Brain microvascular endothelial cell (primary cell): ENCODE data around the gene HLA-DQB2.

ENCODE experiments used
- DNase-seq: peaks from one replicate; pipeline ENCODE4 v3.0.0-alpha.2; 2020
- H3K27ac ChIP-seq: fragments of 250-450 bp; sonication (Bioruptor Pico); 2 replicates; pipeline ENCODE4 v1.5.1; 2020; ENCODE audit warnings: mild to moderate bottlenecking, moderate library complexity
- H3K27me3 ChIP-seq: fragments of 250-450 bp; sonication (Bioruptor Pico); replicated peaks from 2 replicates; pipeline ENCODE4 v1.5.1; 2020; ENCODE audit warnings: mild to moderate bottlenecking
- H3K36me3 ChIP-seq: fragments of 250-450 bp; sonication (Bioruptor Pico); replicated peaks from 2 replicates; pipeline ENCODE4 v1.5.1; 2020; ENCODE audit warnings: mild to moderate bottlenecking
- H3K4me3 ChIP-seq: 2 replicates; pipeline ENCODE4 v1.5.1; 2011; ENCODE audit warnings: low read depth, mild to moderate bottlenecking, control low read depth, low read length, moderate library complexity
- in situ Hi-C: cut with HindIII; loops from 2 replicates; pipeline ENCODE4 v1.10.0; 2017; ENCODE audit warnings: low sequenced_read_pairs, low pct_ligation_motif_present
- TF ChIP-seq, protein P1 (sequence below): IDR thresholded peaks from 2 replicates; pipeline ENCODE4 v1.5.1; 2011; ENCODE audit warnings: low read depth, mild to moderate bottlenecking, moderate library complexity, low read length, control low read depth, inconsistent platforms; ENCODE audit errors: missing control alignments

HLA-DQB2 gene

GRCh38 chr6:32744776-32745175, 18.6 kb downstream of the HLA-DQB2 start:
- H3K36me3 ChIP-seq, result no peaks in the 10 kb centered on the region
- TF ChIP-seq, protein P1, sequence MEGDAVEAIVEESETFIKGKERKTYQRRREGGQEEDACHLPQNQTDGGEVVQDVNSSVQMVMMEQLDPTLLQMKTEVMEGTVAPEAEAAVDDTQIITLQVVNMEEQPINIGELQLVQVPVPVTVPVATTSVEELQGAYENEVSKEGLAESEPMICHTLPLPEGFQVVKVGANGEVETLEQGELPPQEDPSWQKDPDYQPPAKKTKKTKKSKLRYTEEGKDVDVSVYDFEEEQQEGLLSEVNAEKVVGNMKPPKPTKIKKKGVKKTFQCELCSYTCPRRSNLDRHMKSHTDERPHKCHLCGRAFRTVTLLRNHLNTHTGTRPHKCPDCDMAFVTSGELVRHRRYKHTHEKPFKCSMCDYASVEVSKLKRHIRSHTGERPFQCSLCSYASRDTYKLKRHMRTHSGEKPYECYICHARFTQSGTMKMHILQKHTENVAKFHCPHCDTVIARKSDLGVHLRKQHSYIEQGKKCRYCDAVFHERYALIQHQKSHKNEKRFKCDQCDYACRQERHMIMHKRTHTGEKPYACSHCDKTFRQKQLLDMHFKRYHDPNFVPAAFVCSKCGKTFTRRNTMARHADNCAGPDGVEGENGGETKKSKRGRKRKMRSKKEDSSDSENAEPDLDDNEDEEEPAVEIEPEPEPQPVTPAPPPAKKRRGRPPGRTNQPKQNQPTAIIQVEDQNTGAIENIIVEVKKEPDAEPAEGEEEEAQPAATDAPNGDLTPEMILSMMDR, result no peak
- in situ Hi-C loops, result no loop called here
- H3K27me3 ChIP-seq, result no peaks in the 10 kb centered on the region
- H3K4me3 ChIP-seq, result no peak overlapping the region
- no peak overlapping the region for H3K27ac ChIP-seq
- no peak for DNase-seq

- H3K36me3 ChIP-seq, result no peaks in the 10 kb centered on the region
- in situ Hi-C loops, result no loop called here
- no peak overlapping the region for H3K4me3 ChIP-seq
- H3K27me3 ChIP-seq, result no peaks in the 10 kb centered on the region
- no peak overlapping the region for H3K27ac ChIP-seq
- DNase-seq, result no peak
- TF ChIP-seq, protein P1, result no peak
Observed at GRCh38 chr6:32742374-32742773, 21.0 kb downstream of the HLA-DQB2 start.

DNA sequence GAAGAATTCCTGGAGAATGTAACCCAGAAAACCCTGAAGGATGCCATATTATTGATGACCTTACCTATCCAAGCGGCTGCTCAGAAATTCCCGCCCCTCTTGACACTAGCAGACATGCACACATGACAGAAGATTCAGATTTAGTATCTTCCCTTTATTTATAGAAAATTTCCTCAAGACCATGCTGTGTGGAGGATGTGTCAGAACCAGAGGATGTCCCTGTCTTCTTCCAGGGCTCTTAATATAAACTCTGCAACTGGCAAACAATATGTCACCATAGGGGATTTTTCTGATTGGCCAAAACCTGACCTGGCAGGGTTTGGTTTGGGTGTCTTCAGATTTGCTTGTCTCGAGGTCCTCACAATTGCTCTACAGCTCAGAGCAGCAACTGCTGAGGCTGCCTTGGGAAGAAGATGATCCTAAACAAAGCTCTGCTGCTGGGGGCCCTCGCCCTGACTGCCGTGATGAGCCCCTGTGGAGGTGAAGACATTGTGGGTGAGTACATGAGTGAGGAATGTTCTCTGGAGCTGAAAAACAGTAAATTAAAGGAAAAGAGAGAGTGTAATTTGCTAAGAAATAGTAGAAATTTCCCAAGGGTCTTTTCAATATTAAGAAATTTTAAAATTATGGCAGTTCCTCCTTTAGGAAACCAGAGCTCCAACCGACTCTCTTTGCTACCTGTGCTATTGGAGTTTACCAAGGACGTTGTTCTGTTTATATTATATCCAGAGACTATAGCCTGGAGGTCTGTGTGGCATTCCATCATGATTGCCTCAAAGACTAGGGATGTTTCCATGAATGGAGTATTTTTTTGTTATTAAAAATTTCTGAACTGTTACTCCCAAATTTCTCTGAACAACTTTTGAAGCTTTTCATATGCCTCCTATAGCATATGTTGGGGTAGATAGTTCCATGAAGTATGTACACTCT, 22.0 kb downstream of the HLA-DQB2 start, which contains the start of gene HLA-DQA2:
Gene HLA-DQA2, plus strand, starts transcription at position 361 of the 930 bp plus-strand sequence. Its CDS starts 53 bp downstream, at position 414.
- in situ Hi-C loops, result no loop called here
- DNase-seq, result no peak
- Histone ChIP-seq H3K27me3 (no peaks in the 10 kb centered on the region), H3K4me3 (no peak within 1 kb of the TSS), H3K36me3 (no peaks in the 10 kb centered on the region), H3K27ac (no peak within 1 kb of the TSS)
- TF ChIP-seq, protein P1, result no peak

- no peak overlapping the region for H3K4me3 ChIP-seq
- in situ Hi-C loops, result no loop called here
- TF ChIP-seq, protein P1, result no peak
- H3K27me3 ChIP-seq, result no peaks in the 10 kb centered on the region
- no peak for DNase-seq
- H3K27ac ChIP-seq, result no peak overlapping the region
- no peaks in the 10 kb centered on the region for H3K36me3 ChIP-seq
Observed at GRCh38 chr6:32738126-32738525, 25.2 kb downstream of the HLA-DQB2 start.

GRCh38 chr6:32718879-32719278, 44.5 kb downstream of the HLA-DQB2 start:
- no peak overlapping the region for H3K27ac ChIP-seq
- no peak for DNase-seq
- no peaks in the 10 kb centered on the region for H3K27me3 ChIP-seq
- TF ChIP-seq, protein P1, result no peak
- in situ Hi-C loops, result no loop called here
- no peaks in the 10 kb centered on the region for H3K36me3 ChIP-seq
- H3K4me3 ChIP-seq, result no peak overlapping the region

- in situ Hi-C loops, result no loop called here
- no peak for DNase-seq
- no peak overlapping the region for H3K4me3 ChIP-seq
- no peaks in the 10 kb centered on the region for H3K36me3 ChIP-seq
- H3K27me3 ChIP-seq, result no peaks in the 10 kb centered on the region
- TF ChIP-seq, protein P1, result no peak
- no peak overlapping the region for H3K27ac ChIP-seq
Observed at GRCh38 chr6:32716396-32716795, 46.9 kb downstream of the HLA-DQB2 start.
